Muscle layer of duodenum (tissue), 2 donors: ENCODE results near the gene FCHSD2.
"Not testable (repeated sequence)": the region's sequence is repeated elsewhere in the genome, so short reads cannot be mapped to it uniquely, and the experiment has no call there.

ENCODE experiments used
- H3K27ac ChIP-seq: one replicate; pipeline ENCODE4 v1.7.0; 2013; ENCODE audit warnings: mild to moderate bottlenecking, low read length
- H3K27me3 ChIP-seq: one replicate; pipeline ENCODE4 v1.7.0; 2013; ENCODE audit warnings: low read depth, mild to moderate bottlenecking, control low read depth, low read length
- H3K36me3 ChIP-seq, 2 donors: one replicate each; pipeline ENCODE4 v1.7.0; 2013; ENCODE audit warnings: low read length in 2 of 2, control low read depth in 1 of 2, mild to moderate bottlenecking in 1 of 2; ENCODE audit not compliant: insufficient read depth in 2 of 2, control insufficient read depth in 1 of 2
- H3K4me1 ChIP-seq, 2 donors: one replicate each; pipeline ENCODE4 v1.7.0; 2013; ENCODE audit warnings: low read length in 2 of 2, mild to moderate bottlenecking in 2 of 2, control low read depth in 1 of 2, moderate library complexity in 1 of 2; ENCODE audit not compliant: insufficient read depth in 2 of 2, control insufficient read depth in 1 of 2
- H3K4me3 ChIP-seq, 2 donors: one replicate each; pipeline ENCODE4 v1.7.0; 2013; ENCODE audit warnings: low read length in 2 of 2, low read depth in 1 of 2, mild to moderate bottlenecking in 1 of 2
- H3K9me3 ChIP-seq, 2 donors: one replicate each; pipeline ENCODE4 v1.7.0; 2013; ENCODE audit warnings: low read length in 2 of 2, control low read depth in 1 of 2, mild to moderate bottlenecking in 1 of 2; ENCODE audit not compliant: control insufficient read depth in 1 of 2
- donor health status: healthy.

FCHSD2 gene

GRCh38 chr11:73078631-73079030 is 63.5 kb downstream of the FCHSD2 start:
- Histone ChIP-seq H3K4me3 (no peak overlapping the region), H3K36me3 (peaks cover 7 to 9% of the 10 kb centered on the region in 2 donors), H3K4me1 (no peaks in the 10 kb centered on the region), H3K27me3 (no peaks in the 10 kb centered on the region), H3K9me3 (peaks cover 0 to 4% of the 10 kb centered on the region in 2 donors), H3K27ac (no peak overlapping the region)

GRCh38 chr11:73077454-73077853 is 64.7 kb downstream of the FCHSD2 start:
- Histone ChIP-seq H3K36me3 (peaks cover 7 to 9% of the 10 kb centered on the region in 2 donors), H3K9me3 (peaks cover 0 to 4% of the 10 kb centered on the region in 2 donors), H3K27ac (no peak overlapping the region), H3K4me1 (peaks cover 8 to 10% of the 10 kb centered on the region in 2 donors), H3K4me3 (no peak overlapping the region), H3K27me3 (no peaks in the 10 kb centered on the region)

DNA sequence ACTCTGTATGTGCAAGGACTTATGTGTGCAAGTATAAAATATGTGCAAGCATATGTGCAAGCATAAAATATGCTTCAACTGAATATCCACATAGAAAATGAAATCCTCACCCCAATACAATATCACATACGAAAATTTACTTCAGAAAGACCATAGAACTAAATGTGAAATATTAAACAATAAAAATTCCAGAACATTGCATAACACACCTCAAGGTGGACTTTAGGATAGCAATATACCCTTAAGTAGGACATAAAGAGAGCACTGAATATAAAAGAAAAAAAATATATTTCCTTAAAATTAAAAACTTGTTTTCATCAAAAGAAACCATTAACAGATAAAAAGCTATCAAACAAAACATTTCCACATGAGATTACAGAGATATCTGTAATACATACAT is 67.8 kb downstream of the FCHSD2 start:
- H3K4me1 ChIP-seq = peaks cover 9 to 14% of the 10 kb centered on the region in 2 donors
- peaks cover 0 to 4% of the 10 kb centered on the region in 2 donors for H3K9me3 ChIP-seq

DNA sequence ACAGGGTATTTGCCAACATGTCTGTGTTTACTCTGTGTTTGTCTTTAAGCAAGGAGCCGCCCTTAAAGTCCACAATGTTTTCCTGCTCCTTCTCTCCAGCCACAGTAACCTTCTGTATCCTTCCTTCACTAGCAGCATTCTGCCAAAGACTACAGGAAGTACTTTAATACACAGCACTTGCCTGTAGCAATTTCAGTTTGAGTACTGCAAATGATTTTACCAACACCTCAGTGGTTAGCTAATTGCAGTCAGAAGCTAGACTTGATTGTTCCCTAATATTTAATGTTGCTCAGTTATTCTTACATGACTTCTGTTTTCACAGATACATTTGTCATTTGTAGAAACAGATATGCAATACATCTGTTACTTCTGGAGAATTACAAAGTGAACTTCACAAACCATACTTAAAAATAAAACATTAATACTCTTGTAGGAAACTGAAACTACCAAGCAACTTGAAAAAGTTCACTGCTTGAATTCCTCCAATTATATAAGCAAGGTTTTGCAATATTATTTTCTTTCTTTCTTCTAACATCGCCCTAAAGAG is 69.1 kb downstream of the FCHSD2 start:
- peaks cover 7% of the 10 kb centered on the region in 2 donors for H3K36me3 ChIP-seq
- H3K27me3 ChIP-seq = no peaks in the 10 kb centered on the region
- H3K9me3 ChIP-seq = peaks cover 0 to 4% of the 10 kb centered on the region in 2 donors
- peaks cover 9 to 14% of the 10 kb centered on the region in 2 donors for H3K4me1 ChIP-seq
- H3K4me3 ChIP-seq = peak overlapping the region in 1 of 2 donors; percentile 24
- H3K27ac ChIP-seq = peak overlapping the region; percentile 18

More for the DNA sequence above, 67.8 kb downstream of the FCHSD2 start:
- peaks cover 7 to 9% of the 10 kb centered on the region in 2 donors for H3K36me3 ChIP-seq
- no peak overlapping the region for H3K27ac ChIP-seq
- no peak overlapping the region for H3K4me3 ChIP-seq
- no peaks in the 10 kb centered on the region for H3K27me3 ChIP-seq

GRCh38 chr11:73070653-73071052 is 71.5 kb downstream of the FCHSD2 start:
- H3K9me3 ChIP-seq = no peaks in the 10 kb centered on the region
- no peak overlapping the region for H3K4me3 ChIP-seq
- no peaks in the 10 kb centered on the region for H3K36me3 ChIP-seq
- no peaks in the 10 kb centered on the region for H3K27me3 ChIP-seq
- H3K27ac ChIP-seq = no peak overlapping the region
- peaks cover 9 to 14% of the 10 kb centered on the region in 2 donors for H3K4me1 ChIP-seq

- not testable (repeated sequence) for H3K27ac ChIP-seq, H3K4me3 ChIP-seq, H3K9me3 ChIP-seq, H3K36me3 ChIP-seq, H3K27me3 ChIP-seq
- H3K4me1 ChIP-seq = peaks cover 0 to 17% of the 10 kb centered on the region in 2 donors
Observed at GRCh38 chr11:73061857-73062424, 80.2 kb downstream of the FCHSD2 start.

GRCh38 chr11:73061434-73061833 is 80.7 kb downstream of the FCHSD2 start:
- not testable (repeated sequence) for H3K27ac ChIP-seq, H3K9me3 ChIP-seq, H3K27me3 ChIP-seq, H3K4me3 ChIP-seq, H3K36me3 ChIP-seq
- H3K4me1 ChIP-seq = peaks cover 0 to 17% of the 10 kb centered on the region in 2 donors

DNA sequence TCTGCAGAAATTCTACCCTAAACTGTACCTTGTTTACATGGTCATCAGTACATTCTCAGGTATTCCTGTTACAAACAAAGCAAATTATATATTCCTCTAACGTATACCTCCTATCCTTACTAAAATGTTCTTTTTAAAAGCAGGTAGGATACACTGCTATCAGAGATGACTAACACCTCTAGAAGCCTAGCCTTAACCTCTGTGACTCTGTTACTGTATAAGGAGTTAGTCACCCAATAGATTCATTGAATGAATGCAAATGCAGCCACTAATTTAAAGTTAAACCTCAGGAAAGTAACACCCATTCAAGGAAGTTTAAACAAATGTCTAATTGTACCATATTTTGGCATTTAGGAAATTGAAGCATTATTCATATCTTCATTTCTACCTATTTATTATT is 82.2 kb downstream of the FCHSD2 start:
- Histone ChIP-seq H3K27ac (no peak overlapping the region), H3K4me3 (no peak overlapping the region), H3K36me3 (no peaks in the 10 kb centered on the region), H3K9me3 (no peaks in the 10 kb centered on the region), H3K27me3 (no peaks in the 10 kb centered on the region), H3K4me1 (peaks cover 0 to 17% of the 10 kb centered on the region in 2 donors)

GRCh38 chr11:73058989-73059674 is 83.0 kb downstream of the FCHSD2 start:
- peaks cover 0 to 23% of the 10 kb centered on the region in 2 donors for H3K4me1 ChIP-seq
- H3K9me3 ChIP-seq = no peaks in the 10 kb centered on the region
- H3K4me3 ChIP-seq = no peak overlapping the region
- H3K27me3 ChIP-seq = no peaks in the 10 kb centered on the region
- no peaks in the 10 kb centered on the region for H3K36me3 ChIP-seq
- no peak overlapping the region for H3K27ac ChIP-seq

GRCh38 chr11:73055655-73056354 is 86.3 kb downstream of the FCHSD2 start:
- Histone ChIP-seq H3K4me3 (no peak overlapping the region), H3K27me3 (no peaks in the 10 kb centered on the region), H3K4me1 (peaks cover 0 to 20% of the 10 kb centered on the region in 2 donors), H3K27ac (no peak overlapping the region), H3K9me3 (no peaks in the 10 kb centered on the region), H3K36me3 (no peaks in the 10 kb centered on the region)

DNA sequence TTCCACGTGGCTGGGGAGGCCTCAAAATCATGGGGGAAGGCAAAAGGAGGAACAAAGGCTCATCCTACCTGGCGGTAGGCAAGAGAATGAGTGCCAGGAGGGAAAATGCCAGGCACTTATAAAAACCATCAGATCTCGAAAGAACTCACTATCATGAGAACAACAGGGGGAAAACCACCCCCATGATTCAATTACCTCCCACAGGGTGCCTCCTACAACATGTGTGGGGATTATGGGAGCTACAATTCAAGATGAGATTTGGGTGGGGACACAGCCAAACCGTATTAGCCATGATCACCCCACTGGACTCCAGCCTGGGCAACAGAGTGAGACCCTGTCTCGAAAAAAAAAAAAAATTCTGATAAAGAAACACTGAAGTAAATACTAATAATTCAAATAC is 87.1 kb downstream of the FCHSD2 start:
- H3K4me3 ChIP-seq = no peak overlapping the region
- no peaks in the 10 kb centered on the region for H3K27me3 ChIP-seq
- H3K36me3 ChIP-seq = no peaks in the 10 kb centered on the region
- no peaks in the 10 kb centered on the region for H3K9me3 ChIP-seq
- H3K27ac ChIP-seq = no peak overlapping the region
- H3K4me1 ChIP-seq = peaks cover 0 to 13% of the 10 kb centered on the region in 2 donors
